H1 (cell line): ENCODE results near the gene INTS1. TPM values are rescaled to one million over a fixed set of nuclear protein-coding genes. Genes with fewer than 3 reads are reported as not detected.

Source experiments
- CTCF ChIA-PET: fragments of 300-600 bp; sonication (Branson Sonifier 250); formaldehyde crosslinking; loops from one replicate; lab custom pipeline; 2021; ENCODE audit not compliant: partially characterized antibody; lab: Charles Lee
- POLR2A ChIA-PET: fragments of 300-600 bp; sonication (Branson Sonifier 250); formaldehyde crosslinking; loops from one replicate; lab custom pipeline; 2021; ENCODE audit warnings: inconsistent platforms; ENCODE audit not compliant: partially characterized antibody; lab: Charles Lee
- DNase-seq, 2 experiments: peaks; one replicate each; pipeline versions ENCODE4 v3.0.0 to v3.0.0-alpha.2; 2010 to 2022; ENCODE audit warnings: low spot score in 2 of 2, low read depth in 1 of 2, mixed read lengths in 1 of 2
- FAIRE-seq: peaks from 2 replicates; lab custom pipeline; 2011; peaks lifted over from hg19 to GRCh38; lab: Jason Lieb, UNC
- H2AFZ ChIP-seq: 2 replicates; pipeline ENCODE4 v1.8.1; 2012; ENCODE audit warnings: low read length, inconsistent platforms
- H2AK5ac ChIP-seq: 2 replicates; pipeline ENCODE4 v1.6.1; 2013; ENCODE audit warnings: low read depth, low read length
- H2BK120ac ChIP-seq: replicated peaks from 2 replicates; pipeline ENCODE3; 2013; ENCODE audit warnings: low read depth, low read length, inconsistent platforms
- H2BK12ac ChIP-seq: 2 replicates; pipeline ENCODE4 v1.6.1; 2013; ENCODE audit warnings: low read depth, low read length
- H2BK15ac ChIP-seq: 2 replicates; pipeline ENCODE4 v1.6.1; 2013; ENCODE audit warnings: low read length
- H2BK20ac ChIP-seq: 2 replicates; pipeline ENCODE4 v1.6.1; 2013; ENCODE audit warnings: low read length
- H2BK5ac ChIP-seq: 2 replicates; pipeline ENCODE4 v1.6.1; 2013; ENCODE audit warnings: low read depth, low read length
- H3K14ac ChIP-seq: 2 replicates; pipeline ENCODE4 v1.6.1; 2013; ENCODE audit warnings: inconsistent platforms; ENCODE audit not compliant: insufficient read length
- H3K18ac ChIP-seq: 2 replicates; pipeline ENCODE4 v1.6.1; 2013; ENCODE audit warnings: low read length; ENCODE audit errors: extremely low read depth
- H3K23ac ChIP-seq: 2 replicates; pipeline ENCODE4 v1.6.1; 2013; ENCODE audit warnings: inconsistent platforms; ENCODE audit not compliant: insufficient read length
- H3K23me2 ChIP-seq: 2 replicates; pipeline ENCODE4 v1.6.1; 2013; ENCODE audit warnings: low read depth, low read length
- H3K27ac ChIP-seq: 2 replicates; pipeline ENCODE4 v1.6.1; 2011; ENCODE audit warnings: low read depth, low read length, inconsistent platforms
- H3K27me3 ChIP-seq, 4 experiments: replicated peaks in 1 of 4; 1 replicate in 1 of 4; 2 replicates in 3 of 4; pipeline versions ENCODE4 v1.6.1 to v1.8.1; 2011 to 2013; ENCODE audit warnings: low read length in 3 of 4, mild to moderate bottlenecking in 3 of 4, inconsistent platforms in 2 of 4, mixed read lengths in 2 of 4, moderate library complexity in 1 of 4; ENCODE audit not compliant: control insufficient read depth in 3 of 4, insufficient read depth in 3 of 4; ENCODE audit errors: extremely low read depth in 1 of 4
- H3K36me3 ChIP-seq, 4 experiments: 2 replicates each; pipeline versions ENCODE4 v1.6.1 to v1.8.1; 2011 to 2013; ENCODE audit warnings: mild to moderate bottlenecking in 4 of 4, low read length in 3 of 4, moderate library complexity in 2 of 4, control low read depth in 1 of 4, inconsistent platforms in 1 of 4; ENCODE audit not compliant: insufficient read depth in 4 of 4, control insufficient read depth in 2 of 4
- H3K4ac ChIP-seq: replicated peaks from 2 replicates; pipeline ENCODE3; 2013; ENCODE audit warnings: low read length, low read depth, mixed read lengths, inconsistent platforms; ENCODE audit not compliant: insufficient read length
- H3K4me1 ChIP-seq, 4 experiments: replicated peaks in 1 of 4; 1 replicate in 1 of 4; 2 replicates in 3 of 4; pipeline versions ENCODE4 v1.6.1 to v1.8.1; 2011 to 2013; ENCODE audit warnings: low read length in 3 of 4, inconsistent platforms in 2 of 4, mixed read lengths in 1 of 4; ENCODE audit not compliant: insufficient read depth in 4 of 4, control insufficient read depth in 3 of 4
- H3K4me2 ChIP-seq, 2 experiments: 2 replicates each; pipeline versions ENCODE4 v1.6.1 to v1.8.1; 2011 to 2013; ENCODE audit warnings: low read depth in 2 of 2, low read length in 2 of 2, control low read depth in 1 of 2, inconsistent platforms in 1 of 2, mild to moderate bottlenecking in 1 of 2; ENCODE audit not compliant: insufficient read depth in 1 of 2
- H3K4me3 ChIP-seq, 4 experiments: fragments of 200-600, 300-600 bp in 1 of 4; sonication (generic), shearing (Covaris generic), sonication (Bioruptor Twin) in 1 of 4; 2 replicates each; pipeline versions ENCODE4 v1.5.1 to v1.8.1; 2011 to 2016; ENCODE audit warnings: low read length in 4 of 4, low read depth in 3 of 4, control low read depth in 2 of 4, inconsistent platforms in 2 of 4, mild to moderate bottlenecking in 2 of 4, mixed read lengths in 1 of 4, moderate library complexity in 1 of 4; ENCODE audit not compliant: insufficient read depth in 2 of 4; ENCODE audit errors: extremely low read depth in 1 of 4
- H3K56ac ChIP-seq: replicated peaks from 2 replicates; pipeline ENCODE3; 2013; ENCODE audit warnings: low read depth, mild to moderate bottlenecking, mixed read lengths, low read length, inconsistent platforms; ENCODE audit not compliant: insufficient read length
- H3K79me1 ChIP-seq: 2 replicates; pipeline ENCODE4 v1.6.1; 2013; ENCODE audit warnings: low read depth, low read length, control low read depth
- H3K79me2 ChIP-seq, 2 experiments: 2 replicates each; pipeline versions ENCODE4 v1.6.1 to v1.8.1; 2012 to 2013; ENCODE audit warnings: low read length in 2 of 2, mild to moderate bottlenecking in 2 of 2, inconsistent platforms in 1 of 2; ENCODE audit not compliant: insufficient read depth in 2 of 2, control insufficient read depth in 1 of 2
- H3K9ac ChIP-seq, 4 experiments: replicated peaks in 1 of 4; 1 replicate in 1 of 4; 2 replicates in 3 of 4; pipeline versions ENCODE4 v1.6.1 to v1.8.1; 2011 to 2013; ENCODE audit warnings: low read depth in 3 of 4, low read length in 3 of 4, control low read depth in 2 of 4, mild to moderate bottlenecking in 2 of 4, moderate library complexity in 2 of 4, inconsistent platforms in 1 of 4; ENCODE audit errors: extremely low read depth in 1 of 4
- H3K9me3 ChIP-seq, 2 experiments: 2 replicates each; pipeline versions ENCODE4 v1.6.1 to v1.8.1; 2012 to 2013; ENCODE audit warnings: mild to moderate bottlenecking in 2 of 2, moderate library complexity in 2 of 2, control low read depth in 1 of 2, inconsistent platforms in 1 of 2, low read depth in 1 of 2, low read length in 1 of 2, mixed read lengths in 1 of 2; ENCODE audit not compliant: insufficient read depth in 2 of 2
- H4K20me1 ChIP-seq, 2 experiments: replicated peaks in 1 of 2; 2 replicates each; pipeline versions ENCODE3 to v1.8.1; 2011 to 2013; ENCODE audit warnings: inconsistent platforms in 2 of 2, low read length in 2 of 2, mild to moderate bottlenecking in 1 of 2; ENCODE audit not compliant: insufficient read depth in 2 of 2, control insufficient read depth in 1 of 2
- H4K5ac ChIP-seq: 2 replicates; pipeline ENCODE4 v1.6.1; 2013; ENCODE audit warnings: low read length, low read depth, mixed read lengths, inconsistent platforms; ENCODE audit not compliant: insufficient read length
- H4K8ac ChIP-seq: 2 replicates; pipeline ENCODE4 v1.8.0; 2013; ENCODE audit warnings: mild to moderate bottlenecking, moderate library complexity, low read length, inconsistent platforms; ENCODE audit not compliant: insufficient read depth; ENCODE audit errors: extremely low read depth
- H4K91ac ChIP-seq: replicated peaks from 2 replicates; pipeline ENCODE3; 2013; ENCODE audit warnings: low read length, mixed read lengths, inconsistent platforms; ENCODE audit not compliant: insufficient read length
- ASH2L ChIP-seq: fragments of 200-600, 300-600 bp; sonication (generic); IDR thresholded peaks from one replicate; pipeline ENCODE4 v1.7.1; 2017; ENCODE audit warnings: low read length
- BCL11A ChIP-seq, 2 experiments: IDR thresholded peaks; one replicate each; pipeline ENCODE4 v1.6.1; 2011; ENCODE audit warnings: low read depth in 2 of 2, low read length in 2 of 2, mild to moderate bottlenecking in 2 of 2
- HDAC6 ChIP-seq: IDR thresholded peaks from one replicate; pipeline ENCODE4 v1.7.1; 2012; ENCODE audit warnings: low read depth, mild to moderate bottlenecking, inconsistent platforms, low read length, moderate library complexity
- RAD21 ChIP-seq, 2 experiments: IDR thresholded peaks in 1 of 2; conservative IDR thresholded peaks in 1 of 2; 2 replicates each; pipeline ENCODE4 v1.6.1; 2011; ENCODE audit warnings: low read depth in 2 of 2, low read length in 2 of 2, improper control_type of control experiment in 1 of 2, inconsistent platforms in 1 of 2, mild to moderate bottlenecking in 1 of 2, moderate library complexity in 1 of 2
- RNF2 ChIP-seq: fragments of 200-900, 300-1000 bp; sonication (generic); IDR thresholded peaks from 2 replicates; pipeline ENCODE4 v1.7.1; 2016; ENCODE audit warnings: borderline replicate concordance, low read depth, mild to moderate bottlenecking, antibody characterized with exemption, low read length; ENCODE audit not compliant: poor library complexity, severe bottlenecking; ENCODE audit errors: missing control alignments
- SP4 ChIP-seq: IDR thresholded peaks from 2 replicates; pipeline ENCODE4 v1.6.1; 2012; ENCODE audit warnings: low read length, inconsistent platforms
- ZNF274 ChIP-seq: IDR thresholded peaks from 2 replicates; pipeline ENCODE4 v1.7.0; 2012; ENCODE audit warnings: low read length, borderline replicate concordance; ENCODE audit errors: extremely low read depth
- WGBS, 2 experiments: shearing (Covaris generic) in 1 of 2; methylation state at CpG; one replicate each; pipeline versions ENCODE4 v1.1.6 to v1.1.7; 2013 to 2015; ENCODE audit warnings: low lambda C conversion rate in 2 of 2, mixed read lengths in 2 of 2, inconsistent platforms in 1 of 2, low coverage in 1 of 2, missing lambda C conversion rate in 1 of 2; ENCODE audit not compliant: insufficient replicate concordance in 2 of 2, insufficient coverage in 1 of 2, insufficient read length in 1 of 2; ENCODE audit errors: extremely low coverage in 1 of 2, missing lambda C conversion rate in 1 of 2; 5-methylcytosine and 5-hydroxymethylcytosine counted together
- polyA plus RNA-seq, 7 experiments: library from polyadenylated mRNA; depleted of rRNA in 3 of 7; stranded (reverse) in 5 of 7; unstranded in 2 of 7; fragments of >200 nt in 5 of 7; fragments of 200-250 nt in 2 of 7; gene quantifications; 1 replicate in 5 of 7; 2 replicates in 1 of 7; 4 replicates in 1 of 7; pipeline versions ENCODE4 v1.2.1 to v1.2.3, GENCODE V29; 2011 to 2013; ENCODE audit warnings: missing spikeins in 2 of 7, mixed read lengths in 2 of 7
- total RNA-seq: library from RNA; stranded (reverse); fragmentation: NEBNext Ultra II Directional; extraction: Animal tissue kit (Norgen Biotek cat#: 25700); gene quantifications from 2 replicates; pipeline ENCODE4 v1.2.1, GENCODE V29; 2021
- TF ChIP-seq, protein P1 (sequence below): IDR thresholded peaks from 2 replicates; pipeline ENCODE4 v1.6.1; 2012; ENCODE audit warnings: inconsistent platforms

The INTS1 gene
- total and polyA plus RNA-seq, 2 of the 8 experiments (the other 6 are each of a cell fraction or from before 2014, with no cell fraction given), result 76.9 to 104 TPM

DNA sequence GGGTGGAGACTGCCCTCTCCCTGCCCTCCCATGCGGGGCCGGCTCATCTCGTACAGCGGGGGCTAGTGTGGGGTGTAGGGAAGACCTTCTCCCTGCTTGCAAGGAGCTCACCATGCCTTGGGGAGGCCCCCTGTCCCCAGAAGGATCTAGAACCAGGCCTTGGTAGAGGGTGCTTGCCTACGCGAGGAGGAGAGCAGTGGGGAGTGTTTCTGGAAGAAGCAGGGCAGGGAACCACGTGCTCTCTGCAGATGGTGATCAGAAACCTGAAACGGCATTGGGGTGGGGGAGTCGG, 29.0 kb upstream of the INTS1 start:
- peaks cover 15 to 19% of the 10 kb centered on the region in 2 experiments for H4K20me1 ChIP-seq
- H2BK12ac ChIP-seq, result 0 out of 2 replicates have a peak overlapping the region, but pooled peaks have one; percentile 12
- H3K27ac ChIP-seq, result no peak overlapping the region
- H3K23me2 ChIP-seq, result peaks cover 6% of the 10 kb centered on the region; the same call in 1 of the 2 replicates
- no peak overlapping the region for H3K56ac ChIP-seq
- ChIA-PET POLR2A (interaction anchor here (0.6 to 4.9 kb wide), 4 partner anchors 9 to 35 kb away, joined by 3 to 26 read pairs (median 4); no protein-coding TSS in a partner anchor), CTCF (interaction anchor here (0.6 to 2.2 kb wide), 5 partner anchors 23 to 157 kb away, joined by 3 to 8 read pairs (median 5); partner anchors contain the start of genes INTS1 and TMEM184A)
- peaks cover 0 to 67% of the 10 kb centered on the region in 2 experiments; a peak in 3 of 4 replicates for H3K79me2 ChIP-seq
- no peak overlapping the region; the same call in 1 of the 2 replicates for H2BK15ac ChIP-seq
- H3K4ac ChIP-seq, result no peak overlapping the region
- WGBS, 2 experiments, result 77% methylated on average over 9 of the region's 9 CpGs; no CpG with 5 or more reads in 1 of the 2 experiments
- peaks cover 13 to 45% (median 32%) of the 10 kb centered on the region in 4 experiments for H3K4me1 ChIP-seq
- no peak overlapping the region for H3K14ac ChIP-seq
- H3K27me3 ChIP-seq, result no peaks in the 10 kb centered on the region; a peak in 2 of 7 replicates
- H3K79me1 ChIP-seq, result peaks cover 23% of the 10 kb centered on the region
- DNase-seq (no peak), FAIRE-seq (no peak)
- peak overlapping the region; percentile 6; the same call in 1 of the 2 replicates for H2BK5ac ChIP-seq
- no peak overlapping the region for H4K8ac ChIP-seq
- no peak overlapping the region for H3K4me3 ChIP-seq
- H2BK20ac ChIP-seq, result no peak overlapping the region
- TF ChIP-seq BCL11A (IDR thresholded peaks at IDR 0.05; ENCODE audit: low read depth in 2 of 2, low read length in 2 of 2) (no peak), RNF2 (no peak), SP4 (no peak), HDAC6 (no peak), ZNF274 (no peak), RAD21 (IDR thresholded peaks at IDR 0.05 in 1 of 2, conservative IDR thresholded peaks at IDR 0.05 in 1 of 2; ENCODE audit: low read depth in 2 of 2, low read length in 2 of 2) (no peak), ASH2L (no peak)
- TF ChIP-seq, protein P1, sequence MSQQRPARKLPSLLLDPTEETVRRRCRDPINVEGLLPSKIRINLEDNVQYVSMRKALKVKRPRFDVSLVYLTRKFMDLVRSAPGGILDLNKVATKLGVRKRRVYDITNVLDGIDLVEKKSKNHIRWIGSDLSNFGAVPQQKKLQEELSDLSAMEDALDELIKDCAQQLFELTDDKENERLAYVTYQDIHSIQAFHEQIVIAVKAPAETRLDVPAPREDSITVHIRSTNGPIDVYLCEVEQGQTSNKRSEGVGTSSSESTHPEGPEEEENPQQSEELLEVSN, result no peak
- no peaks in the 10 kb centered on the region for H3K9me3 ChIP-seq
- H2AFZ ChIP-seq, result no peak overlapping the region
- H3K23ac ChIP-seq, result no peak overlapping the region
- no peak overlapping the region for H4K5ac ChIP-seq
- no peak overlapping the region for H3K18ac ChIP-seq
- H3K9ac ChIP-seq, result no peak overlapping the region
- H2BK120ac ChIP-seq, result no peak overlapping the region
- peak overlapping the region; percentile 66 for H4K91ac ChIP-seq
- H3K4me2 ChIP-seq, result no peak overlapping the region; a peak in 1 of 4 replicates
- H2AK5ac ChIP-seq, result no peak overlapping the region
- H3K36me3 ChIP-seq, result no peaks in the 10 kb centered on the region
